NCI-H2107 (cell line): ENCODE measurements around the gene BMPER.

ENCODE experiments used
- DNase-seq: peaks from one replicate; lab custom pipeline; 2025; lab: John Stamatoyannopoulos, UW

BMPER gene

GRCh38 chr7:33923440-33924229 is 18.3 kb downstream of the BMPER start:
- DNase-seq, result no peak

- no peak for DNase-seq
These were observed 21.2 kb downstream of the BMPER start for GRCh38 chr7:33926535-33926934.

- no peak for DNase-seq
These were observed 23.6 kb downstream of the BMPER start for GRCh38 chr7:33928986-33929385.

- DNase-seq, result no peak
These were observed 26.9 kb downstream of the BMPER start for GRCh38 chr7:33932221-33932620.

- peak; percentile 41 for DNase-seq
These were observed 27.6 kb downstream of the BMPER start for GRCh38 chr7:33932832-33933468.

GRCh38 chr7:33933611-33934281 is 28.4 kb downstream of the BMPER start:
- no peak for DNase-seq

- no peak for DNase-seq
These were observed 29.1 kb downstream of the BMPER start for GRCh38 chr7:33934391-33934790.

- DNase-seq, result no peak
These were observed 31.2 kb downstream of the BMPER start for GRCh38 chr7:33936503-33936902.

- DNase-seq, result no peak
These were observed 32.5 kb downstream of the BMPER start for GRCh38 chr7:33937871-33938270.

- no peak for DNase-seq
These were observed 33.8 kb downstream of the BMPER start for GRCh38 chr7:33939121-33939520.

GRCh38 chr7:33940503-33940902 is 35.2 kb downstream of the BMPER start:
- no peak for DNase-seq

GRCh38 chr7:33941418-33941817 is 36.1 kb downstream of the BMPER start:
- DNase-seq, result no peak

GRCh38 chr7:33946094-33946699 is 40.9 kb downstream of the BMPER start:
- DNase-seq, result no peak

GRCh38 chr7:33950047-33950714 is 44.8 kb downstream of the BMPER start:
- no peak for DNase-seq

GRCh38 chr7:33952824-33953223 is 47.5 kb downstream of the BMPER start:
- no peak for DNase-seq

GRCh38 chr7:33958104-33958503 is 52.8 kb downstream of the BMPER start:
- DNase-seq, result no peak

GRCh38 chr7:33959676-33960075 is 54.3 kb downstream of the BMPER start:
- no peak for DNase-seq

- DNase-seq, result no peak
These were observed 56.6 kb downstream of the BMPER start for GRCh38 chr7:33961948-33962347.

- no peak for DNase-seq
These were observed 59.3 kb downstream of the BMPER start for GRCh38 chr7:33964417-33965182.

GRCh38 chr7:33965183-33965744 is 59.9 kb downstream of the BMPER start:
- DNase-seq, result no peak

- DNase-seq, result no peak
These were observed 63.3 kb downstream of the BMPER start for GRCh38 chr7:33968591-33968990.
